Lower leg skin (tissue), 3 donors: ENCODE measurements around the gene SLC9A6.
"Not testable (repeated sequence)": the region's sequence is repeated elsewhere in the genome, so short reads cannot be mapped to it uniquely, and the experiment has no call there.

ENCODE experiments used
- CTCF ChIP-seq, 3 donors: fragments of 450-650 bp; IDR thresholded peaks; one replicate each; pipeline ENCODE4 v1.5.1; 2016; ENCODE audit warnings: antibody characterized with exemption in 3 of 3, mild to moderate bottlenecking in 3 of 3, moderate library complexity in 2 of 3
- POLR2A ChIP-seq, 2 donors: fragments of 450-650 bp; IDR thresholded peaks; one replicate each; pipeline ENCODE4 v1.6.1; 2016 to 2017; ENCODE audit warnings: antibody characterized with exemption in 2 of 2, mild to moderate bottlenecking in 1 of 2, moderate library complexity in 1 of 2

GRCh38 chrX:136050875-136051274 is 65.6 kb downstream of the SLC9A6 start:
- TF ChIP-seq CTCF, POLR2A (IDR thresholded peaks at IDR 0.05): not testable (repeated sequence)
